ENCODE data around the gene NNMT. TPM values are rescaled to one million over a fixed set of nuclear protein-coding genes. Genes with fewer than 3 reads are reported as not detected.

NNMT gene
- total RNA-seq, 1 experiment from 2014 or later: 2.4 TPM

- Histone ChIP-seq H3K27me3 (replicated peaks; ENCODE audit: control insufficient read depth, insufficient read depth, low read length) (no peaks in the 10 kb centered on the region), H3K9me3 (0 out of 2 replicates have a peak, but pooled peaks cover 3% of the 10 kb centered on the region), H3K36me3 (ENCODE audit: control insufficient read depth, insufficient read depth, low read length) (no peaks in the 10 kb centered on the region), H3K4me3 (ENCODE audit: low read depth, low read length) (no peak overlapping the region), H3K4me1 (peaks cover 5% of the 10 kb centered on the region; the same call in 1 of the 2 replicates)
- Mint-ChIP-seq H3K36me3 (ENCODE audit: insufficient read depth, unreplicated experiment) (no peaks in the 10 kb centered on the region), H3K27ac (ENCODE audit: unreplicated experiment) (no peak overlapping the region), H3K4me1 (ENCODE audit: low read depth, unreplicated experiment) (no peaks in the 10 kb centered on the region), H3K27me3 (ENCODE audit: insufficient read depth, unreplicated experiment) (peaks cover 3% of the 10 kb centered on the region), H3K9me3 (ENCODE audit: unreplicated experiment) (no peaks in the 10 kb centered on the region), H3K4me3 (ENCODE audit: unreplicated experiment) (no peak overlapping the region)
- no peak for TF ChIP-seq CTCF (IDR thresholded peaks at IDR 0.05; ENCODE audit: insufficient read depth in 1 of 2, low read depth in 1 of 2, low read length in 1 of 2, severe bottlenecking in 1 of 2, unreplicated experiment in 1 of 2)
- BruUV-seq (replicated peaks): no TSS peak
- intact Hi-C loops (cut with micrococcal nuclease; ENCODE audit: unreplicated experiment): no loop called here
- no peak for DNase-seq
- POLR2A ChIA-PET: no interaction called here
- CTCF ChIA-PET: no interaction called here
Observed at GRCh38 chr11:114321621-114322257, 25.5 kb downstream of the NNMT start.

GRCh38 chr11:114322934-114323333 lies 26.7 kb downstream of the NNMT start:
- Histone ChIP-seq H3K27me3 (replicated peaks; ENCODE audit: control insufficient read depth, insufficient read depth, low read length) (no peaks in the 10 kb centered on the region), H3K36me3 (ENCODE audit: control insufficient read depth, insufficient read depth, low read length) (no peaks in the 10 kb centered on the region), H3K4me1 (peaks cover 5% of the 10 kb centered on the region; the same call in 1 of the 2 replicates), H3K4me3 (ENCODE audit: low read depth, low read length) (no peak overlapping the region), H3K9me3 (0 out of 2 replicates have a peak, but pooled peaks cover 3% of the 10 kb centered on the region)
- H3K9me3 Mint-ChIP-seq (ENCODE audit: unreplicated experiment): no peaks in the 10 kb centered on the region
- CTCF ChIA-PET: no interaction called here
- TF ChIP-seq CTCF (IDR thresholded peaks at IDR 0.05; ENCODE audit: insufficient read depth in 1 of 2, low read depth in 1 of 2, low read length in 1 of 2, severe bottlenecking in 1 of 2, unreplicated experiment in 1 of 2): no peak
- no peaks in the 10 kb centered on the region for H3K4me1 Mint-ChIP-seq (ENCODE audit: low read depth, unreplicated experiment)
- no peak overlapping the region for H3K4me3 Mint-ChIP-seq (ENCODE audit: unreplicated experiment)
- no TSS peak for BruUV-seq (replicated peaks)
- intact Hi-C loops (cut with micrococcal nuclease; ENCODE audit: unreplicated experiment): no loop called here
- DNase-seq: no peak
- no peak overlapping the region for H3K27ac Mint-ChIP-seq (ENCODE audit: unreplicated experiment)
- peaks cover 3% of the 10 kb centered on the region for H3K27me3 Mint-ChIP-seq (ENCODE audit: insufficient read depth, unreplicated experiment)
- H3K36me3 Mint-ChIP-seq (ENCODE audit: insufficient read depth, unreplicated experiment): no peaks in the 10 kb centered on the region
- POLR2A ChIA-PET: no interaction called here

- H3K4me1 Mint-ChIP-seq (ENCODE audit: low read depth, unreplicated experiment): no peaks in the 10 kb centered on the region
- CTCF ChIA-PET: no interaction called here
- BruUV-seq (replicated peaks): no TSS peak
- H3K36me3 Mint-ChIP-seq (ENCODE audit: insufficient read depth, unreplicated experiment): no peaks in the 10 kb centered on the region
- Histone ChIP-seq H3K36me3 (ENCODE audit: control insufficient read depth, insufficient read depth, low read length) (no peaks in the 10 kb centered on the region), H3K9me3 (peaks cover 15% of the 10 kb centered on the region), H3K4me3 (ENCODE audit: low read depth, low read length) (no peak overlapping the region), H3K4me1 (no peaks in the 10 kb centered on the region), H3K27me3 (replicated peaks; ENCODE audit: control insufficient read depth, insufficient read depth, low read length) (no peaks in the 10 kb centered on the region)
- no peak for DNase-seq
- intact Hi-C loops (cut with micrococcal nuclease; ENCODE audit: unreplicated experiment): no loop called here
- H3K27ac Mint-ChIP-seq (ENCODE audit: unreplicated experiment): no peak overlapping the region
- POLR2A ChIA-PET: no interaction called here
- no peak overlapping the region for H3K4me3 Mint-ChIP-seq (ENCODE audit: unreplicated experiment)
- TF ChIP-seq CTCF (IDR thresholded peaks at IDR 0.05; ENCODE audit: insufficient read depth in 1 of 2, low read depth in 1 of 2, low read length in 1 of 2, severe bottlenecking in 1 of 2, unreplicated experiment in 1 of 2): no peak
- no peaks in the 10 kb centered on the region for H3K27me3 Mint-ChIP-seq (ENCODE audit: insufficient read depth, unreplicated experiment)
- H3K9me3 Mint-ChIP-seq (ENCODE audit: unreplicated experiment): peaks cover 14% of the 10 kb centered on the region
Observed at GRCh38 chr11:114326151-114326550, 30.0 kb downstream of the NNMT start.
